Immature natural killer cell (primary cell): ENCODE measurements around the gene CXCR3. TPM values are rescaled to one million over a fixed set of nuclear protein-coding genes. Genes with fewer than 3 reads are reported as not detected.

Source experiments
- DNase-seq, 3 donors: peaks; one replicate each; pipeline ENCODE4 v3.0.0; 2022; ENCODE audit warnings: mixed read lengths in 1 of 3
- H3K27ac Mint-ChIP-seq, 6 donors: one replicate each; pipeline ENCODE4 v1.8.0; 2020; ENCODE audit warnings: mixed read lengths in 6 of 6, mild to moderate bottlenecking in 5 of 6, inconsistent platforms in 4 of 6, moderate library complexity in 3 of 6
- H3K27me3 Mint-ChIP-seq, 3 donors: one replicate each; pipeline ENCODE4 v1.8.0; 2020 to 2021; ENCODE audit warnings: low read depth in 3 of 3, mild to moderate bottlenecking in 3 of 3, mixed read lengths in 3 of 3, moderate library complexity in 3 of 3, inconsistent platforms in 1 of 3
- H3K36me3 Mint-ChIP-seq, 3 donors: one replicate each; pipeline ENCODE4 v1.8.0; 2020; ENCODE audit warnings: mixed read lengths in 3 of 3, inconsistent platforms in 2 of 3, mild to moderate bottlenecking in 2 of 3
- H3K4me1 Mint-ChIP-seq, 2 donors: one replicate each; pipeline ENCODE4 v1.8.0; 2020; ENCODE audit warnings: inconsistent platforms in 2 of 2, mild to moderate bottlenecking in 2 of 2, mixed read lengths in 2 of 2, moderate library complexity in 1 of 2
- H3K4me3 Mint-ChIP-seq, 5 donors: one replicate each; pipeline ENCODE4 v1.8.0; 2020; ENCODE audit warnings: mild to moderate bottlenecking in 5 of 5, mixed read lengths in 5 of 5, inconsistent platforms in 3 of 5, moderate library complexity in 3 of 5
- H3K9me3 Mint-ChIP-seq, 6 donors: one replicate each; pipeline ENCODE4 v1.8.0; 2020; ENCODE audit warnings: mild to moderate bottlenecking in 6 of 6, mixed read lengths in 6 of 6, inconsistent platforms in 4 of 6, moderate library complexity in 3 of 6
- polyA plus RNA-seq, 3 donors: library from polyadenylated mRNA; unstranded; fragments of 300-500 nt; fragmentation: Illumina TruSeq; gene quantifications; one replicate each; pipeline ENCODE4 v1.2.3, GENCODE V29; 2021

The CXCR3 gene
- polyA plus RNA-seq, 3 donors from 2014 or later = 31.1 to 108 (median 34.3) TPM

DNA sequence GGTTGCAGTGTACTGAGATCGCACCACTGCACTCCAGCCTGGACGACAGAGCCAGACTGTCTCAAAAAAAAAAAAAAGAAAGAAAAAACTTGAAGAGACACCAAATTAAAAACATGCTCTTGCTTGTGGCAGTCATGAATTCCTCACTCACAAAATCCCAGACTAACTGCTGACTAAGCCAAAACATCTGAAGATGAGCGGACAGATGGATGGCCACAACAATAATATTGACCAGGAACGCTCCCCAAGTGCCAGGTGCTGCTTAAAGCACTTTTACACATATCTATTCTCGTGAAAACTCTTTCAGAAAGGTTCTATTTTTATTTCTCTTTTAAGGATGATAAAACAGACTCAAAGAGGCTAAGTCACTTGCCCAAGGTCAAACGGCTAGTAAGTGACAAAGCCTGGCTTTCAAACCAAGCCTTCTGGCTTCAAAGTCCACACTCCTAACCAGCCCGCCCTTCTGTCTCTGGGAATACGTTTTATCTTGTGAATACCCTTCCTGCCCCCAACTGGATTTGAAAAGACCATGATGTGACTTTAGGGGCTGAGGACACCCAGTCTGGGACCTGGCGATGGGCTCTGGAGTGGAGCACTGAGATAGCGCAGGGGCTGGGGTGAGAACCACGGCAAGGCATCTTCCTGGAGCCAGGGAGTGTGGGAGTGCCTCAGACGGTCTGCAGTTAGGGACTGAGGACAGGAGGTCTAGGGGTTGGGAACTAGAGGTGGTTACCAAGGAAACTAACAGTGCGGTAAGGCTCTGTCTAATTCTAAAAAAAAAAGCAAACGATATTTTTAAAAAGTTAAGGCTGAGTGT, 9.5 kb upstream of the CXCR3 start:
- Mint-ChIP-seq H3K27me3 (peaks cover under 1 to 6% (median under 1%) of the 10 kb centered on the region in 3 donors), H3K4me1 (peaks cover 23 to 25% of the 10 kb centered on the region in 2 donors), H3K27ac (peak overlapping the region in 1 of 6 donors; percentile 36), H3K9me3 (no peaks in the 10 kb centered on the region), H3K36me3 (no peaks in the 10 kb centered on the region), H3K4me3 (no peak overlapping the region)
- no peak for DNase-seq

DNA sequence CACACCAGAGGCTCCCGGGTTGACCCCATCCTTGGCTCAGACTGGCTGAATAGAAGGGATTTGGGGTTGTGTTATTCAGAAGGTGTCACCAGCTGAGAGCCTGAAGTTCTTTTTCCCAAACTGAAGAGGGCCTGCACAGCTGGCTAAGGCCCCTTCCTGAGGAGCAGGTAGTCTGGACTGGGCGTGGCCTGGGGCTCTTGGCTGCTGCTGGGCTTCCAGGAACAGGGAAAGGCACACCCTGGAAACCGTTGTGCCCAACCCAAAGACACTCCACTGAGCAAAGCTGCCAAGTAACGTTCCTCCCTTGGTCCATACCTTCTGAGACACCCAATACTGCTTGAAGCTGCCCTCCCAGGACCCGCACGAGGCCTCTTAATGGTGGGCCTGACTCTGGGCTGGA, 8.3 kb upstream of the CXCR3 start:
- Mint-ChIP-seq H3K27ac (peak overlapping the region in 1 of 6 donors; percentile 46), H3K4me3 (no peak overlapping the region), H3K27me3 (peaks cover 5 to 10% (median 9%) of the 10 kb centered on the region in 3 donors), H3K4me1 (peaks cover 35 to 37% of the 10 kb centered on the region in 2 donors), H3K36me3 (no peaks in the 10 kb centered on the region), H3K9me3 (no peaks in the 10 kb centered on the region)
- no peak for DNase-seq

GRCh38 chrX:71625471-71625870, 7.2 kb upstream of the CXCR3 start:
- H3K4me3 Mint-ChIP-seq = no peak overlapping the region
- no peak for DNase-seq
- peaks cover 43 to 46% of the 10 kb centered on the region in 2 donors for H3K4me1 Mint-ChIP-seq
- peak overlapping the region in 3 of 6 donors; percentile 2 to 67 (median 61) for H3K27ac Mint-ChIP-seq
- no peaks in the 10 kb centered on the region for H3K36me3 Mint-ChIP-seq
- H3K27me3 Mint-ChIP-seq = peaks cover 5 to 10% (median 9%) of the 10 kb centered on the region in 3 donors
- no peaks in the 10 kb centered on the region for H3K9me3 Mint-ChIP-seq

DNA sequence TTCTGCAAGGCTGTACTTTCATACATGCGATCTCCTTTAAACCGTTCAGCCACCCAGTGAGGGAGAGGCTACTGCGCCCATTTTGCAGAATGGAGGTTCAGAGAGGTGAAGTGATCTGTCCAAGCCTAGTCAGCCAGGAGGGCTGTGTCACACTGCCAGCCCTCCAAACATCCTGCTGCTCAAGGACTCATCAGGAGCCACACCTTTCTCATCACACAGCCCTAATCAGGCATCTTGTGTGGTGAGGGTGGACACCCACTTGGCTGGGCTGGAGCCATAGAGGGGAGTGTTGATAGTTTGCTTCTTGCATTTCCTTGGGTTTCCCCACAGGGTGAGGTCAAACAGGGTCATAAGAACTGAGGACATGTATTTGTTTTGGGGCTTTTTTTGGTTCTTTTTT, 5.4 kb upstream of the CXCR3 start:
- Mint-ChIP-seq H3K36me3 (no peaks in the 10 kb centered on the region), H3K4me3 (peak overlapping the region; percentile 68 to 84 (median 76)), H3K4me1 (peaks cover 61 to 64% of the 10 kb centered on the region in 2 donors), H3K27ac (peak overlapping the region; percentile 94 to 97 (median 96)), H3K9me3 (no peaks in the 10 kb centered on the region), H3K27me3 (peaks cover 5 to 12% (median 9%) of the 10 kb centered on the region in 3 donors)
- DNase-seq = peak; percentile 43 to 57 (median 54)

- Mint-ChIP-seq H3K27ac (peak overlapping the region; percentile 94 to 97 (median 96)), H3K4me3 (peak overlapping the region; percentile 68 to 84 (median 76)), H3K4me1 (peaks cover 70 to 73% of the 10 kb centered on the region in 2 donors), H3K9me3 (no peaks in the 10 kb centered on the region), H3K36me3 (no peaks in the 10 kb centered on the region), H3K27me3 (peaks cover 9 to 19% (median 11%) of the 10 kb centered on the region in 3 donors)
- DNase-seq = peak; percentile 78 to 81 (median 79)
Measured at GRCh38 chrX:71622576-71623450, 4.5 kb upstream of the CXCR3 start.

DNA sequence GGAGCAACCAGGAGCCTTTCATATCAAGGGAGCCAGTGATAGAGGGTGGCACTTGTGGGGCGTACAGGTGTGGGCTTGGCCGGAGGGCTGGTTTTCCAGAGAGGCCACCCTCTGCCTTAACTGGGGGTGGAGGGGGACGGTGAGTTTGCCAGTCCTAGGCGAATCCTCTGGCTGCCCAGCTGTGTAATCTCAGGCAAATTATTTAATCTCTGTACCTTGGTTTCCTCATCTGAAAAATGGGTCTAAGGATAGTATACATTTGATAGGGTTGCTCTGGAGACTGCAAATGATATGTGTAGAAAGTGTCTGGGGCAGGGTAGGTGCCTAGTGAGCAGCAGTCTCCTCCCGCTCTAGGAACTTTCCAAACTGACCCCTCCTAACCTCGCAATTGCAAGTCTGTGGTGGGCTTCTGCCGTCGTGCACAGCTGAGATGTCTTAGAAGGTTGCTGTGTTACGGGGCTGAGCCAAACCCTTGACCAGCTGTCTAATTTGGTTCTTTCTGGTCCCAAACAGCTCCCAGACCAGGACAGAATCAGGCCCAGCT, 3.8 kb upstream of the CXCR3 start:
- peaks cover 9 to 20% (median 11%) of the 10 kb centered on the region in 3 donors for H3K27me3 Mint-ChIP-seq
- H3K27ac Mint-ChIP-seq = peak overlapping the region; percentile 94 to 97 (median 96)
- H3K4me1 Mint-ChIP-seq = peaks cover 77 to 79% of the 10 kb centered on the region in 2 donors
- H3K9me3 Mint-ChIP-seq = no peaks in the 10 kb centered on the region
- no peaks in the 10 kb centered on the region for H3K36me3 Mint-ChIP-seq
- peak overlapping the region; percentile 68 to 84 (median 76) for H3K4me3 Mint-ChIP-seq
- no peak for DNase-seq

DNA sequence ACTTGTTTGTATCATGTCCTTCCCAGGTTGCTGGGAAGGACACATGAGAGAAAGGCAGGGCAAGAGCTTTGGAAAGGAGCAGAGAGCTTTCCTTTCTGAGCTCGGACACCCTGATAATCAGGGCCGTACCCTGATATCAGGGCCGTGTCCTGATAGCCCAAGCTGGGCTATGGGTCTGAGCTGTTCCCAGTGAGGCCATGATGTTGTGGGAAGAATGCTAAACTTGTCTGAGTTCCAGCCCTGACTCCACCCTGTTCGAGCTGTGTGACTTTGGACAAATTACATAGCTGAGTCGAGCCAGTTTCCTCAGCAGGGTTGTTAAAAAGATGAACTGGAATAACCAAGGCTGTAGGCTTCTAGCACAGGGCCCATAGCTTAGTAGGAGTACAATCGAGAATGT, 3.3 kb upstream of the CXCR3 start:
- DNase-seq = no peak
- H3K36me3 Mint-ChIP-seq = no peaks in the 10 kb centered on the region
- no peaks in the 10 kb centered on the region for H3K9me3 Mint-ChIP-seq
- H3K4me3 Mint-ChIP-seq = peak overlapping the region in 2 of 5 donors; percentile 68 to 75
- peaks cover 9 to 22% (median 11%) of the 10 kb centered on the region in 3 donors for H3K27me3 Mint-ChIP-seq
- peak overlapping the region; percentile 94 to 97 (median 96) for H3K27ac Mint-ChIP-seq
- peaks cover 82 to 84% of the 10 kb centered on the region in 2 donors for H3K4me1 Mint-ChIP-seq

DNA sequence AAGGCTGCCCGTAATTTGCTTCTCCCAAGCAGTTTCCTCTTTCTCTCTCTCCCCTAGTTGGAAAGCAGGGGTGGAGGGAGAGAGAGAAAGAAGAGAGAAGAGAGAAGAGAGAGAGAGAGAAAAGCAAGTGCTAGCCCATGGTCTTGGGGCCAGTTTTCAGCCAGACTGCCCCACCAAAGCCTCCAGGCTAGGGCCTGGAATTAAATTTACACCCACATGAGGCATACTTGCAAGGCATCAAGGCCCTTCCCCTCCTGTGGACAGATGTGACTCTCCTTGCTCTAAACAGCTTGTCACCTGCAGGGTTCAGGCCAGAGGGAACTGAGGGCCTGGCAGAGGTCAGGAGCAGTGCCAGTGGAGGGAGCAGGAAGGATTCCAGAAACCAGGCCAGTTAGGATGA, 1.7 kb upstream of the CXCR3 start:
- DNase-seq = no peak
- Mint-ChIP-seq H3K4me1 (peaks cover 92 to 93% of the 10 kb centered on the region in 2 donors), H3K36me3 (peaks cover 0 to 9% (median 5%) of the 10 kb centered on the region in 3 donors), H3K9me3 (no peaks in the 10 kb centered on the region), H3K27ac (peak overlapping the region; percentile 88 to 97 (median 94)), H3K27me3 (peaks cover 14 to 24% (median 15%) of the 10 kb centered on the region in 3 donors), H3K4me3 (peak overlapping the region in 3 of 5 donors; percentile 17 to 92 (median 87))

DNA sequence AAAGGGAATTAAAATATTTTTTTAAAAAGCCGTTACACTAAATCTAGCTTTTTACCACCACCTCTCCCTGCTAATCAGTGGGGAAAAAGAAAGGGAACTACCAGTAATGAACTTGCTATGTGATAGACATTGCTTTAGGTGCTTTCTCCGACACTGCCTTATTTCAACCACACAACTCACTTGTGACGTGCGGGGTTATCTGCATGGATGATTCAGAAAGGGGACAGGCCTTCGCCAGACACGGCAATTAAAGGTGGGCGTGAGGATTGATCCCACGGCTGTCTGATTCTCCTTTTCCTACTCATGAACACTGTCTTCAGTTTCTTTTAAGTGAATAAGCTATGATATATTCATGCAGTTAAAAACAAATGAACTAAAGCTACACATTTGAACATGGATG, 882 bp upstream of the CXCR3 start:
- H3K27ac Mint-ChIP-seq = peak overlapping the region; percentile 88 to 97 (median 94)
- DNase-seq = peak; percentile 54 to 57 (median 55)
- peaks cover 0 to 12% (median 5%) of the 10 kb centered on the region in 3 donors for H3K36me3 Mint-ChIP-seq
- H3K27me3 Mint-ChIP-seq = peaks cover 15 to 24% (median 15%) of the 10 kb centered on the region in 3 donors
- peaks cover 88 to 95% of the 10 kb centered on the region in 2 donors for H3K4me1 Mint-ChIP-seq
- H3K9me3 Mint-ChIP-seq = no peaks in the 10 kb centered on the region
- H3K4me3 Mint-ChIP-seq = peak overlapping the region; percentile 84 to 92 (median 87)

DNA sequence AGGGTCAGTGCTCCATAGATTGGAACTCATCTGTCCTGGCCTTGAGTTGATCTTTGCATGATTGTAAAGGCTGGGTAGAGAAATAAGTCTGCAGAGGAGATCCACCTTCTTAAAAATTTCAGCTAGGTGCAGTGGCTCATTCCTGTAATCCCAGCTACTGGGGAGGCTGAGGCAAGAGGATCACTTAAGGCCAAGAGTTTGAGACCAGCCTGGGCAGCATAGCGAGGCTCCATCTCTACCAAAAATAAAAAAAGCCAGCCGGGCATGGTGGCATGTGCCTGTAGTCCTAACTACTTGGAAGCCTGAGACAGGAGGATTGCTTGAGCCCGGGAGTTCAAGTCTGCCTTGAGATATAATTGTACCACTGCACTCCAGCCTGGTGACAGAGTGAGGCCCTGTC, 476 bp upstream of the CXCR3 start:
- Mint-ChIP-seq H3K27me3 (peaks cover 15 to 24% (median 15%) of the 10 kb centered on the region in 3 donors), H3K4me1 (peaks cover 84 to 92% of the 10 kb centered on the region in 2 donors), H3K4me3 (peak overlapping the region; percentile 84 to 92 (median 87)), H3K36me3 (peaks cover 0 to 12% (median 5%) of the 10 kb centered on the region in 3 donors), H3K27ac (peak overlapping the region; percentile 88 to 97 (median 94)), H3K9me3 (no peaks in the 10 kb centered on the region)
- no peak for DNase-seq

DNA sequence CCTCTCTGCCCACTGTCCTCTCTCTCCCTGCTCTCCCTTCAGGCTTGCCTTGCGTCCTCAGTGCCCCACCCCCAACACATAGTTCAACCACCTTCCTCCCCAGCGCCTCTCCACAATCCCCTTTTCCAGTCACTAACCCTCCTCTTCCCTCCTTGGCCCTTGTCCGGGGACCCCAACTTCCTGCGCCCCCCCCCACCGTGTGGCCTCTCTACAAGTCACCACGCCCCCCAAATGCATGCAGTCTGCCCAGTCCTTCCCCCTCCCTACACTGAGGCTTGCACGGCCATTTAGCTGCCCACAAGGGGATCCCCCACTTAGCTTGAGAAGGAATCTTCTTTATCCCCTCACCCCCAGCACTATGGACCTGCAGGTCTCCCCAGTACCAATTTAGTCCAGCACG, 569 bp downstream of the CXCR3 start:
- Mint-ChIP-seq H3K9me3 (no peaks in the 10 kb centered on the region), H3K4me3 (peak overlapping the region; percentile 84 to 92 (median 87)), H3K4me1 (peaks cover 73 to 92% of the 10 kb centered on the region in 2 donors), H3K27ac (peak overlapping the region; percentile 88 to 97 (median 94)), H3K36me3 (peaks cover 0 to 20% (median 5%) of the 10 kb centered on the region in 3 donors), H3K27me3 (peaks cover 14 to 17% (median 14%) of the 10 kb centered on the region in 3 donors)
- DNase-seq = no peak

DNA sequence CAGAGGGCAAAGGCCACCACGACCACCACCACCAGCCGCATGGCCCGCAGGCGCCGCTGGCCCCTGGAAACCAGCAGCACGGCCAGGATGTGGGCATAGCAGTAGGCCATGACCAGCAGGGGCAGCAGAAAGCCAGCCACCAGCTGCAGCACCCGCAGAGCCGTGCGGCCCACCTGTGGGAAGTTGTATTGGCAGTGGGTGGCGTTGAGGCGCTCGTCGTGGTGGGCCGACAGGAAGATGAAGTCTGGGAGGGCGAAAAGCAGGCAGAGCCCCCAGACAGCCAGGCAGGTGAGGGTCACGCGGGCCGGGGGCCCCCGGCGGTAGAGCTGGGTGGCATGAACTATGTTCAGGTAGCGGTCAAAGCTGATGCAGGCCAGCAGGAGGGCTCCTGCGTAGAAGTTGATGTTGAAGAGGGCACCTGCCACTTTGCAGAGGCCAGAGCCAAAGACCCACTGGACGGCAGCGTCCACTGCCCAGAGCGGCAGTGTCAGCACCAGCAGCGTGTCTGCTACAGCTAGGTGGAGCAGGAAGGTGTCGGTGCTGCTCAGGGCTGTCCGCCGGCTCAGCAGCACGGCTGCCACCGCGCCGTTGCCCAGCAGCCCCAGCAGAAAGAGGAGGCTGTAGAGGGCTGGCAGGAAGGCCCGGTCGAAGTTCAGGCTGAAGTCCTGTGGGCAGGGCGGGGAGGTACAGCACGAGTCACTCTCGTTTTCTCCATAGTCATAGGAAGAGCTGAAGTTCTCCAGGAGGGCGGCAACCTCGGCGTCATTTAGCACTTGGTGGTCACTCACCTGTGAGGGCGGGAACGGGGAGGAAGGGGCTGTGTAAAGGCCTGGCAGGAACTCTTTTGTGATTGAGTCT, 1.4 kb downstream of the CXCR3 start:
- Mint-ChIP-seq H3K4me1 (peaks cover 65 to 86% of the 10 kb centered on the region in 2 donors), H3K27me3 (peaks cover 8 to 14% (median 10%) of the 10 kb centered on the region in 3 donors), H3K36me3 (peaks cover 0 to 22% (median 5%) of the 10 kb centered on the region in 3 donors), H3K4me3 (peak overlapping the region; percentile 84 to 92 (median 87)), H3K27ac (peak overlapping the region; percentile 88 to 97 (median 94)), H3K9me3 (no peaks in the 10 kb centered on the region)
- peak; percentile 63 to 68 (median 63) for DNase-seq
